Epithelial cell of proximal tubule (primary cell): ENCODE measurements around the gene AP4E1. TPM values are rescaled to one million over a fixed set of nuclear protein-coding genes. Genes with fewer than 3 reads are reported as not detected.

ENCODE experiments used
- DNase-seq: peaks from one replicate; pipeline ENCODE4 v3.0.0-alpha.2; 2011; ENCODE audit warnings: low read depth
- H3K4me3 ChIP-seq: 2 replicates; pipeline ENCODE4 v1.5.1; 2011; ENCODE audit warnings: low read depth, mild to moderate bottlenecking, low read length
- total RNA-seq: library from RNA; depleted of rRNA; stranded (reverse); fragments of >200 nt; gene quantifications from 2 replicates; pipeline ENCODE4 v1.2.3, GENCODE V29; 2015
- TF ChIP-seq, protein P1 (sequence below): conservative IDR thresholded peaks from 2 replicates; pipeline ENCODE4 v1.5.1; 2012; ENCODE audit warnings: low read depth, mild to moderate bottlenecking, low read length

The AP4E1 gene
- total RNA-seq, 1 donor from 2014 or later: 4.6 TPM

GRCh38 chr15:51007131-51007666 lies 98.7 kb downstream of the AP4E1 start:
- H3K4me3 ChIP-seq: no peak overlapping the region
- TF ChIP-seq, protein P1, sequence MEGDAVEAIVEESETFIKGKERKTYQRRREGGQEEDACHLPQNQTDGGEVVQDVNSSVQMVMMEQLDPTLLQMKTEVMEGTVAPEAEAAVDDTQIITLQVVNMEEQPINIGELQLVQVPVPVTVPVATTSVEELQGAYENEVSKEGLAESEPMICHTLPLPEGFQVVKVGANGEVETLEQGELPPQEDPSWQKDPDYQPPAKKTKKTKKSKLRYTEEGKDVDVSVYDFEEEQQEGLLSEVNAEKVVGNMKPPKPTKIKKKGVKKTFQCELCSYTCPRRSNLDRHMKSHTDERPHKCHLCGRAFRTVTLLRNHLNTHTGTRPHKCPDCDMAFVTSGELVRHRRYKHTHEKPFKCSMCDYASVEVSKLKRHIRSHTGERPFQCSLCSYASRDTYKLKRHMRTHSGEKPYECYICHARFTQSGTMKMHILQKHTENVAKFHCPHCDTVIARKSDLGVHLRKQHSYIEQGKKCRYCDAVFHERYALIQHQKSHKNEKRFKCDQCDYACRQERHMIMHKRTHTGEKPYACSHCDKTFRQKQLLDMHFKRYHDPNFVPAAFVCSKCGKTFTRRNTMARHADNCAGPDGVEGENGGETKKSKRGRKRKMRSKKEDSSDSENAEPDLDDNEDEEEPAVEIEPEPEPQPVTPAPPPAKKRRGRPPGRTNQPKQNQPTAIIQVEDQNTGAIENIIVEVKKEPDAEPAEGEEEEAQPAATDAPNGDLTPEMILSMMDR: no peak
- no peak for DNase-seq

GRCh38 chr15:51011212-51011611 lies 102.7 kb downstream of the AP4E1 start:
- TF ChIP-seq, protein P1: no peak
- DNase-seq: no peak
- no peak overlapping the region for H3K4me3 ChIP-seq

- no peak for DNase-seq
- TF ChIP-seq, protein P1: no peak
Observed at GRCh38 chr15:51016615-51017014, 108.1 kb downstream of the AP4E1 start.

DNA sequence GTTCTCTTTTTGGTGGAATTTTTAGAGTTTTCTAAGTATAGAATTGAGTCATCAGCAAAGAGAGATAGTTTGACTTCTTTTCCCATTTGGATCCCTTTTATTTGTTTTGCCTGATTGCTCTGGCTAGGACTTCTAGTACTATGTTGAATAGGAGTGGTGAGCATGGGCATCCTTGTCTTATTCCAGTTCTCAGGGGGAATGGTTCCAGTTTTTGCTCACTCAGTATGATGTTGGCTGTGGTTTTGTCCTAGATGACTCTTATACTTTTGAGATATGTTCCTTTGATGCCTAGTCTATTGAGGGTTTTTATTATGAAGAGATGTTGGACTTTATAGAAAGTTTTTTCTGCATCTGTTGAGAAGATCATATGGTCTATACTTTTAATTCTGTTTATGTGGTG lies 113.7 kb downstream of the AP4E1 start:
- TF ChIP-seq, protein P1: no peak
- no peak for DNase-seq
- H3K4me3 ChIP-seq: no peak overlapping the region

More at GRCh38 chr15:51016615-51017014, 108.1 kb downstream of the AP4E1 start:
- no peak overlapping the region for H3K4me3 ChIP-seq

GRCh38 chr15:51023499-51023898 lies 115.0 kb downstream of the AP4E1 start:
- no peak overlapping the region for H3K4me3 ChIP-seq
- TF ChIP-seq, protein P1: no peak
- no peak for DNase-seq

GRCh38 chr15:51024735-51025453 lies 116.4 kb downstream of the AP4E1 start:
- TF ChIP-seq, protein P1: no peak
- no peak overlapping the region for H3K4me3 ChIP-seq
- no peak for DNase-seq

DNA sequence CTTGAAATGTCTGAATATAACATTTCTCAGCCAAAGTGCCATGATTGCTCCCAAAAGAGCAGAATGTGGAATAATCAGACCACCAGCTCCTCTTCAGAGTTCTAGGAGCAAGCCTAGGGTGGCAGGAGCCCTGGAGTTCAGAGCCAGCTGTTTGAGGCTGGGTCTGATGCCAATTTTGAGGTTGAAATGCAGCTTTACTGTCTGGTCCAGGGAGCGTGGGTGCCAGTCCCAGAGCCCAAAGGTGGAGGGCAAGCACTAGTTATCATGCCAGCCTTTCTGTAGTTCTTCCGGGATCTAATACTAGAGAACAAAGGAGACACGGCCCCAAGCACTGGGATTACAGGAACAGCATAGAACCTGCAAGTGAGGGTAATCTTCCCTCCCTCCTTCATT lies 117.0 kb downstream of the AP4E1 start:
- no peak for DNase-seq
- no peak overlapping the region for H3K4me3 ChIP-seq
- TF ChIP-seq, protein P1: no peak
